HL-60/S4 (cell line): Measurements from ENCODE around the gene ADGRA1.

Experiments used
- in situ Hi-C: fragments of 300-500 bp; cut with MboI; formaldehyde crosslinking; loops from 2 replicates; pipeline ENCODE4 v1.14.3; 2022; ENCODE audit warnings: low sequenced_read_pairs

Gene ADGRA1

DNA sequence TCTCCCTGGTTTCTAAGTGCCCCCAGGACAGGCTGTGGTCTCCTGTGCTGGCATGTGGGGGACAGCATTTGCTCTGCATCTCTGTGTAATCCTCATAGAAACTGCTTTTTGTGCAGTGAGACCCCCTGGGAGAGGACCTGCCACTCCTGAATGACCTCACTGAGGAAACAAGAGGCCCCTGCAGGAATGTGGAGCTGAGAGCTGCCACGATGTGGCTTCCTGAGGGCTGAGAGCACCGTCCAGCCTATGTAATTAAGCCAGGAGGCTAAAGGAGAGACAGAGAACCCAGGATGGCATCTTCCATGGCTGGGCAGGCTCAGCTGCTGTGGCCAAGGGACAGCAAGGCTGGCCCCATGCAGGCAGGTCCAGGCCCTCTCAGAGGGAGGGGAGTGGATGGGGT lies 32.3 kb upstream of the ADGRA1 start:
- in situ Hi-C loops, result no loop called here

DNA sequence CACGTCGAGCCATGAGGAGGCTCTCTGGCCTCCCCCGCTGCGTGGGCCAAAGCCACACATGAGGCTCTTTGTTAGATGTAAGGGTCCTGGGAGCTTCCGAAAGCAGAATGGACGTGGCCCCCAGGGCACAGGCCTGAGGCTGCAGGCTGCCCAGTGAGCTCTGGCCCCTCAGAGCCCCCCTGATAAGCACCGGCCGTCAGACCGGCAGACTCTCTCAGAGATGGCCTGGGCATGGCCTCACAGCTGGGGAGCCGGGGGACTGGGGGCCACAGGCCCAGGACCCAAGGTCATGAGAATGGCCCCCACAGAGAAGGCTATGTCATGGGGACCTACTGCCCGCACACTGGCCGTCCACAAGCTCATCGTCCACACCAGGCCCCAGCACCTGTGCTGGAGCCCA lies 31.7 kb upstream of the ADGRA1 start:
- in situ Hi-C loops, result no loop called here

DNA sequence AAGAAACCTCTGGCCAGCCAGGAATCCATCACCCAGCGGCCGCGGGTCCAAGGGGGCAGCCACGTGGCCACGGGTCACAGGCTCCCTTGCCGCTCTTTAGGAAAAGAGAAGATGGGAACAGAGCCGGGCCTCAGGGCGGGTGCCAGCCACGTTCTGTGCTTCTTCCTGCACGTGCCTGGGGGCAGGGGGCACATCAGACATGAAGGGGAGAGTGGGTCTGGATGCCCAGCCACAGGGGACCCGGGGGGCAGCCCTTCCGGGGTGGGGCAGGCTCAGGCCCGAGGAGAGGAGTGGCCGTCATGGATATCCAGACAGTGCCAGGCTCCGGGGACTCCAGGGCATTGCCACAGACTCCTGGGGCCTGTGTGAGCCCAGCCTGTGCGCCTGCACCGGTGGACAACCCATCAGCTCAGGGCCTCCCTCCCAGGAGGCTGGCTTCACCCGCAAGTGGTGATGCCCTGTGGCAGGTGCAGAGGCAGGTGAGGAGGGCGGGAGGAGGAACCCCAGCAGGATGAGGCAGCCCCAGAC lies 31.0 kb upstream of the ADGRA1 start:
- in situ Hi-C loops, result no loop called here

DNA sequence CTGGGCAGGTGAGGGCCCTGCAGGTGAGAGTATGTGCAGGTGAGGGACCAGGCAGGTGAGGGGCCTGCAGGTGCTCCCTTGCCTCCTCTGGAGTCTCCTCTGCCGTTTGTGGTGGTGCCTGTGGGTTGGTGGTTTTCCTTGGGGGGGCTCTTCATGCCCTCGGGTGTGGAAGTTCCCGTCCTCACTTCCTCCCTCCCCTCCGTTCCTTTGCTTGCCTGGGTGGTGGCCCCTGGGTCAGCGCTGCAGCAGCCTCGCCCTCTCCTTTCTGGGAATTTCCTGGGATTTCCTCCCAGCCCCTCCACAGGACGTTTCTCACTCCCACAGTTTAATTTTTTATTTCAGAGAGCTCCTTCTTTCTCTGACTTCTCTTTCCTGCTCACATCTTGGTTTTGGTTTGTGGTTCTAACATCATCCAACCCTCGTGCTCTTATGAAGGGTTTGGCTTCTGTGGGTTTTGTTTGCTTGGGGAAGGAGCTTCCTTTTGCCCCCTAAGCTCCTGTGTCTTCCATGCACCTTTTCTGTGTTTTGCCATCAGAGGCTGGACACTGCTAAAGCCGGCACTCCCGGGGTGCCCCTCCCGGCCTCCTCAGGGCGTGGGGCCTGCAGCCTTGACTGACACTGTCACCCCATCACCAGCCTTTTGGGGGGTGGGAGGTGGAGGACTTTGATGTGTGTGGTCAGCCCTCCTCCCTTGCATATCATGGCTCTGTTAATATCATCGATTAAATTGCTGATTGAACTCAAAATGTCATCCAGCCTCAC lies 29.2 kb upstream of the ADGRA1 start:
- in situ Hi-C loops, result no loop called here

DNA sequence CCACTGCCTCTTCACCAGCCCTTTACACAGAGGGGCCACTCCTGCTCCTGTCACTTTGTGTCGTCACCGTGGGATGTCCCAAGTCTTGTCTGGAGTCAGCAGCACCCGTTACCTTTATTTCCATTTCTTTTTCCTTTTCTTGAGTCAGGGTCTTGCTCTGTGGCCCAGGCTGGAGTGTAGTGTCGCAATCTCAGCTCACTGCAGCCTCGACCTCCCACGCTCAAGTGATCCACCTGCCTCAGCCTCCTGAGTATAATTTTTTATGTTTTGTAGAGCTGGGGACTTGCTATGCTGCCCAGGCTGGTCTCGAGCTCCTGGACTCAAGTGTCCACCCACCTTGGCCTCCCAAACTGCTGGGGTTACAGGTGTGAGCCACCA lies 28.6 kb upstream of the ADGRA1 start:
- in situ Hi-C loops, result no loop called here

DNA sequence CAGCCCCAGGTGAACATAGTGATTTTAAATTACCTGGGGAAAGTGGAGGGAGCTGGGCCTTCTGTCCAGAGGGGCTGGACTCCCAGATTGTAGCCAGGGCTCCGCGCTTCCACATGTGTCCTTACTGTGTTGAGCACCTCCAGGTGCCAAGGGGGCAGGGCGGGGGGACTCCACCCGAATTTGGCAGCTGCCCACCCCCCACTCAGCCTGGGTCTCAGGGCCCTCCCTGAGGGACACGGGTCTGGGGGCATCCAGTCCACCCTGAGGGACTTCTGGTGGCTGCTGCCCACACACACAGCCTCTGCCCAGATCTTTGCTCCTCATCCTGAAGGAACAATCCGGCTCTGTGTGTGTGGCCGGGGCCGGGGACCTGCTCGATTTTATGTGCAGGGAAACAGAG lies 28.2 kb upstream of the ADGRA1 start:
- in situ Hi-C loops, result no loop called here

DNA sequence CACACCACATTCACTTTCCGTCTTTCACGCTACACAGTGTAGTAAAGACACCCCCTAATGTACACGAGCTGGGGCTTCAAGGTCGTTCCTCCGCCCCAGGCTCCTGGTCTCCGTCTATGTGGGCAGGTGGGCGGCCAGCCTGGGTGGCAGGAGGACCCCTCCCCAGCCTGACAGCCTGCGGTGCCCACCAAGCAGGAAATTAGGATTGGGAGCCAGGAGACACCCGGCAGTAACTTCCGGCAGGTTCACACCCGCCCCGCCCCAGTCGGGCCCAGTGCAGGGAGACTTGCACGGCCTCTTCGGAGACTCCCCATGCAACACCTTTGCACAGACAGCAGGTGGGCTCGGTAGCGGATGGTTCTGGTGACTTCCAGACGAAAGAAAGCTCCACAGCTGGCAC lies 27.7 kb upstream of the ADGRA1 start:
- in situ Hi-C loops, result no loop called here

DNA sequence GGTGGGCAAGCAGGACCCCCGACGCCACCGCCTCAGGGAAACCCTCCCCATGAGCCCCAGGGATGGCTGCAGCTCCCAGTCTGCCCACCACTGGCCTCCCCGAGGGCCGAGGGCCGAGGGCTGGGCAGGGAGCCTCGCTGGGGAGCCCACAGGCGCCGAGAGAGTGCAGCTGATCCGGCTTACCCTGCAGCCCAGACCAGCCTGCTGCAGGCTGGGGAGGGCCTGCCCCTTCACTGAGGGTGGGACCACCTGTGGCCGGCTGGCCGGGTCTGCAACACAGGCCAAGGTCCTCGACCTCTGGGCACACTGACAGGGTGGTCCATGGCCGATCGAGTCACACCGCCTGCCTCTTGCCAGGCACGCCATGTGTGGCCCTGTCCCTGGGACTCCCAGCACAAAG lies 27.3 kb upstream of the ADGRA1 start:
- in situ Hi-C loops, result no loop called here

DNA sequence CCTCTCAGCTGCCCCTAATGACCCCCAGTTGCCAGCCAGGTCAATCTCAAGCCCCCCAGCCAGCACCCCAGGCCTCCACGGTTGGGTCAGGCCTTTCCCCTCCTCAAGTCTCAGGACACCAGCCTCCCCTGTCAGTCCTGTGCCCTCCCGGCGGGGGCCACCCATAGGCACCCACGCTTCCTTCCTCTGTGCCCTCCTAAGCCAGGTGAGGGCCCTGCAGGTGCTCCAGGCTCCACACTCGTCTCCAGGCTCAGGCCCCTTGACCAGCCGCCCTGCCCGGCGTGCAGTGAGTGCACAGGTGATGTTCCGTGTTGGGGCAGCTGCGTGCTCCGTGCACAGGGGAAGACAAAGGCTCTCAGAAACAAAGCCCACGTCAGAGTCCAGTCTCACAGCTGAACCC lies 26.8 kb upstream of the ADGRA1 start:
- in situ Hi-C loops, result no loop called here

DNA sequence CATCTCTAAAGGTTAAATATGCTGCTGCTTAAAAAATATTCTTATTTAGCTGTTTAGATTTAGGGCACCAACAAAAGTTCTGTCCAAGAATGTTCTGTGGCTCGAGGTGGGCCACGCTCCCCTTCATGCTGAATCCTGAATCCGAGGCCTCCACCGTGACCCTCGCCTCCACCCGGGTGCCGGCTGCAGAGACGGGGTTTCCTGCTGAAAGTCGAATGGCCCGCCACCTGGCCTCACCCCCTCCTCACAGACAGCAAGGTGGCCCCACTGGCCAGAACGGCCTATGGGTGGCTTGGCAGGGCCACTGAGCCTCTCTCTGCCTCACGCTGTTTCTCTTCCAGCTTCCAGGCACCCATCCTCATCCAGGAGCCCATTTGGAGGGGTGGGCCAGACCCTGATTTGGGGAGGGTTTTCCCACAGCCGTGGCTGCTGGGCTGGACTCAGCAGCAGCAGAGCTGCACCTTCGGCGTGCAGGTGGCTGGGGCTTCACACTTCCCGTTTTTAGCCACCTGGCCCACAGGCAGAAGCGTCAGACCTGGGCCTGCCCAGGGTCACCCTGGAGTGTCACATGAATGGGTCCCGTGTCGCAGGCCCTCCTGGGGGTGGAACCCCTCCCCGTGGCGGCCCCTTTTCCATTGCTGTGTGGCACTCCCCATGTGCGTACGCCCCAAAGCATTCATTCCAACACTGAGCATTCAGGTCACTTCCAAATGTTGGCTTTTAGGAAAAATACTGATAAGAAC lies 26.3 kb upstream of the ADGRA1 start:
- in situ Hi-C loops, result no loop called here

DNA sequence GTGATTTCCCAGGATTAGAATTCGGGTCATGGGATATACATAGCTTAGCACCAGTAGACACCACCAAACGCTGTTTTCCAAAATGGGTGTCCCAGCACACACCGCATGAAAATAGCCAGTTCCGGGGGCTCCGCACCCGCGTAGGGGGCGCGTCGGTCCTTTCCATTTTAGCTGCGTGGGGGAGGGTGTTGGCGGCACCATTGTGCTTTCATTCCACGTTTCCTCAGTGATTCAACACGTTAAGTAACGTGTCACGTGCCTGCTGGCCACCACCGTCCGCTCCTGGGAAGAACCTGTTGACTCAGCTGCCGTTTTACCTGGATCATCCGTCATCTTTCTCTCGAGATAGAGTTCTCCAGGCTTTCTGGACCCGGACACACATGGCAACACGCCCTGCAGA lies 25.6 kb upstream of the ADGRA1 start:
- in situ Hi-C loops, result no loop called here

DNA sequence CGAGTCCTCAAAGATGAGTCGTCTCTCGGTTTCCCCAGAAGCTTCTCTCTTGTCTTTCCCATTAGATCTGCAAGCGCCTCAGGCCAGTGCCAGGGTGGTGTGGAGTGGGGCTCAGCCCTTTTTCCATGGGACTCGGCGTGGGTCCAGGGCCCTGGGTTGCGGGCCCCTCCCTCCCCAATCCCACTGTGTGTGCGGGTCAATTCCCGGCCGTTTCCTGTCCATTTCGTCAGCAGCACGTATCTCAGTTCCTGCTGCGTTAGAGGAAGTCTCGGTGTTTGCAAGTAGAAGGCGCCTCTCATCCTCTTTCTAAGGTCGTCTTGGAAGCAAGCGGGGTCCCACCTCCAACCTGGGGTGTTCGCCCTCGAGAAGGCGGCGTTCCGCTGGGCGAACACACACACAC lies 25.1 kb upstream of the ADGRA1 start:
- in situ Hi-C loops, result no loop called here

DNA sequence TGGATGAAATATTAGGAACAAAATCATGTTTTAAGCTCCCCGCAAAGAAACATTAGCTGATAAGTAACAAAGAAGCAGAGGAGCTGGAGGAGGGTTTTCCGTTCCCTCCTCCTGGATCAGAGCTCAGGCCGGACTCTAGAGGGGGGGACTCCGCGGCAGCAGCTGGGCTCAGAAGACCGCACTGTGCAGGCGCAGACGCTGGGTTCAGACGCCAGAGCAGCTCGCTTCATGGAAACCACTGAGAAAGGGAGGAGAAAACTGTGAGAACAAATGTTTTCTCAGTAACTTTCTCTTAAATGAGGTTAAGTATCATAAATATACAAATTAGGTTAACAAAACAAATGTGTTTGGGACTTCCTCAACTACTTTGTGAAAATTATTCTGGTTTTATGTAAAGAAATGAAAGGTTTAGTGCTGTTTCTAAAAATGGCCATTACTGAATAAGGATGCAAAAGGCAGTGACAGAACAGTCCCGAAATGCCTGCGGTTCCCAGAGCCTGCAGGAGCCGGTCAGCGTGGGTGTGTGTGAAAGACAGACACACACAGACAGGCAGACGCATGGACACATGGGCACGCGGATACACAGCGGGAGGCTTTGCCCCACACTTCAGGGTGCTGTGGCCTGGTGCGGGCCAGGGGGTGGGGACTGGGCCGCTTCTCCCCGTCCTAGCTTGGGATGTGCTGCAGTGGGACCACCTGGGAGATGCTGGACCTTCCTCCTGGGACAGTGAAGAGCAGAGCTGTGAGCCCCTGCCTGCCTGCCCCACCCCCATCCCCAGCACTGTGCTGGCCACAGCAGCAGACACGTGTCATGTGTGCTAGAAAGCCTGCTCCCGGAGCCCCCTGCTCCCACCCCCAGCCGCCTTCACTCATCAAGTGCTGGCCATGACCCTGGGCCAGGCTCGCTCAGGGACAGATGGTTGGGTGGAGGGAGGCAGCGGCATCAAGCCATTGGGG lies 20.3 kb upstream of the ADGRA1 start:
- in situ Hi-C loops, result no loop called here

DNA sequence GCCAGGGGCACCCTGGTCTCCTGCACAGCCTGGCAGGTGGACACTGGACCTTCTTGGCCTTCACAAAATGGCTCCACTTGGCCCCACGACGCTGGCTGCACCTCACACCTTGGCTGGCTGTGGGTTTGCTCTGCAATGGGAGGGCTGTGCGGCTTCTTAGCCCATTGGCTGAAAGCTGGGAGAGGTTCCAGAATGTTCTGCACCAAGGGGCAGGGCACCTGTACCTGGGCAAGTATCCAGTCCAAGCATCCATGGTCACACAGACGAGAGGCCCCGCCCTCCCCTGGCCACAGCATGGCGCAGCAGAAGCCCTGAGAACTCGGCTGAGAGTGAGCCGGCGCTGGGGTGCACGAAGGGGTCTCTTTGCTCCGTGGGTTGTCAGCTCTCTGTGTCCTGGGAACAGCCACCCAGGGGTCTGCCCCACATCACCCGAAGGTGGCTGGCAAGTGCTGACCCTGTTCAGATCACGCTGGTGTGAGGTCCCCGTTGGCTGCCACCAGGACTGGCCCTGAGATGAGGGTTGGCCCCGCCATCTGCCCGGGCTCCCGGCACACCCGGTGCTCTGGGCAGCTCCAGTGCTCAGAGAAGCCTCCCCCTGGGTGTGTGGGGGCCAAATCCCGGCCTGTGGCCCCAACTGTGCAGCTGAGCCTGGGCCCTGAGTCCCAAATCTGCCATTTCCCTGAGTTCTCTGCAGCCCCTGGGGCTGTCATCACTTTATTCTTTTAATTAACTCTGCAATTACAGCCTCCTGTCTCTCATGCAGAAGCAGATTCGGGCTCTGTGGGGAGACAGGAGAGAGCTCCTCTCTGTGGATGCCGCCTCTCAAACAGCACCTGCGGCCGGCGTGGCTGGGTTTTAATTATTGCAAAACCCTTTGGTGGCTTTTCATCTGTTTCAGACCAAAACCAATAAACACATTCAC lies 19.4 kb upstream of the ADGRA1 start:
- in situ Hi-C loops, result no loop called here

DNA sequence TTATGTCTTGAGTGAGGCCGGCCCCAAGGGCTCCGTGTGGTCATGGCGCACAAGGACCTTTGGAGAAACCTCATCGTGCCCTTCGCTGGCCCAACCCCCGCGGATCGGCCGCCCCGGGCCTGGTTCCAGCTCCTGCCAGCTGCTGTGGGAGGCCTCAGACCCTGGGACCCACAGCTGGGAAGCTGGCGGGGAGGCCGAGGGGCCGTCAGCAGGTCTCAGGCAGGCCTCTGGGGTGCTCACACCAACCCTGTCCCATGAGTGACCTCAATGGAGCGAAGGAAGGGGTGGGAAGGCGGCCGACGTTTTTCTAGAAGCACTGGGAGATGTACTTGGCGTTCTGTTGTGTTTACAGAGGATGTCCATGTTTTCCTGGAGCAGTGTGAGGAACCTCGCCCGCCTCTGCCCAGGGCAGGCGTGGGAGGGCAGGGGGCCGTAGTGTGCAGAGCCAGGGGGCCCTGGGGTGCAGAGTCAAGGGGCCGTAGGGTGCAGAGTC lies 18.6 kb upstream of the ADGRA1 start:
- in situ Hi-C loops, result no loop called here

DNA sequence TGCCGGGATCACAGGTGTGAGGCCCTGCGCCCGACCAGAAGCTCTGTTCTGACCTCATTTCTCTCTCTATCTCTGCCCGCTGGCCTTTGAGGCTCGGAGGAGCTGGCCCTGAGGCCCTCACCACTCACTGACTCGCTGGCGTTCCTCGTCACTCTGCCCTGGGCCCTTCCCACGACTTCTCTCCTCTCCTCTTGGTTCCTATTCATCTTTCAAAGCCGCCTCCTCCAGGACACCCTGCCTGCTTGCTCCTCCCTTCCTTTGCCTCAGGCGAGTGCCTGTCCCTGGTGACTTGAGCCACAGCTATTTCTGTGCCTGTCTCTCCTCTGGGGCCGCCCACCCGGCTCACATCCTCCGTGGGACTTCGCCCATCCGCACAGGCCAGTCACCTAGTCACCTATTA lies 17.3 kb upstream of the ADGRA1 start:
- in situ Hi-C loops, result no loop called here

DNA sequence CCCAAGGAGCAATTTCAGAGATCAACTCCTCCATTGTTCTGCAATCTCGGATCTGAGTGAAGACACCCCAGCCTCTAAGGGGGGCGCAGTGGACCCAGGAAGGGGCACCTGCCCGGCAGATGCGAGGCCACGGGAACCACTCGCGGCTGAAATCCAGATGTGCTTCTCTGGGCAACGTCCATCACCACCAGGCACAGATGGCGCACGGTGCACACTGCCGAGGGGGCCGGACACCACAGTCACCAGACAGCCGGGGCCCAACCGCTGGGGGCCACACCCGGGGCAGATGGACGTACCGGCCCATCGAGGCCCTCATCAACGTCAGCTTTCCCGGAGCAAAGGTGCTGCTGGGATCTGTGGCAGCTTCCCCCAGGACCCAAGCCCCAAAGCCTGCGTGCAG lies 16.9 kb upstream of the ADGRA1 start:
- in situ Hi-C loops, result no loop called here

DNA sequence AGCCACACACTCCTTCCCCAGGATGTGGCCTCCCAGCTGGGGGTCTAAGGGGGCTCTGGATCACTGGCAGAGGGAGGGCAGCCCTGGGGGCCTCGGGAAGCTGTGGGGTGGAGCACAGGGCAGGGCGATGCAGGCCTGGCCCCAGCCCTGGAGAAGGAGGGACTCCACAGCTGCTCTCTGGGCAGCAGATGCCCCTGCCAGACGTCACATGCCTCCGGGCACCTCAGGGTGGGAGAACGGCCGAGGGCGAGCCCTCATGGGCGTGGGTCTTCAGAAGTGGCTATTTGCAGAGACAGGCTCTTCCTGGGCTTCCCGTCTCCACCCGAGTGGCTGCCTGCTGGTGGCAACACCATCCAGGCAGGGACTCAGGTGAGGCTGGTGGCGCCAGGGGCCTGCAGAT lies 16.0 kb upstream of the ADGRA1 start:
- in situ Hi-C loops, result no loop called here

DNA sequence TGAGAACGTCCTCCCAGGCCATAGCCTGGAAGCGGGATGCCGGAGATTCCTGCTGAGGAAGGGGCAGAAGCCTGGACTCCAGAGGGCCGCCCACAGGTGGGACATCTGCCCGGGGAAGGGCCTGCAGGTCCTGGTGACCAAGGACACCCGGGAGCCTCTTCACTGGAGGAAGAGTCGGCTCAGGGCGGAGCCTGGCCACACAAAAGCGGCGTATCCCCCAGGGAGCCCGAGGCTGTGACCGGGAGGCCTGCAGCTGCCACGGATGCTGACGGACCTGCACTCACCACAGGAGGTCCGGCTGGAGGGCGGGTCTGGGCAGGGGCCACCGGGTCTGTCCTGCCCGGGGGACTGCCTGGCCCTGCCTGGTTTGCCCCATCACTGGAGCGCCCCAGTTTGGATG lies 15.5 kb upstream of the ADGRA1 start:
- in situ Hi-C loops, result no loop called here

DNA sequence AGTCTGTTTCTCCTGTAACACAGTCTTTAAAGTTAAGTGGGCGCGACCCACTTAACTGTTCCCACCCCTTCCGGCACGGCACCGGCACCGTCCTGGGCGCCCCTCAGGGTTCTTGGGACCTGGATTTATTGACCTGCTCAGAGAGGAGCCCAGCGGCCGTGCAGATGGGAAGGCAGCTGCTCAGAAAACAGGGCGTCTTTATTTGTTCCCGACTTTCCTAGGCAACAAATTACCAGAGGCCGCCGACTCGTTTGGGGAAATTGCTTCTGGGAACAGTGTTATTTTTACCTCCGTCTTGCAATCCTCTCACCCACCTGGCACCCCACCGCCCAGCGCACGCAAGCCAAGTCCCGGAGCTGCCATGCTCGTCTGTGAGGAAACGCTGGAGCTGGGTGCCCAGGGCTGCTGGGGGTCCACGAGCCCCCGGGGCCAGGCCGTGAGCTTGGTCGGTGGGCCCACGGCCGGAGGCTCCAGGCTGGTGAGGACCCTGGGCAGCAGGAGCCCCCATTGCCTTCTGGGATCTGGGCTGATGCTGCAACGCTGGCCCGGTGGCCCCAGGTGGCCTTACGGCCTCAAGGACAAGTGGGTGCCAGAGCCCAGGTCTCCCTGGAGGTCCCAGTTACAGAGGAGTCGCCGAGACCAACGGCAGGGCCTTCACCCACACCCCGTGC lies 14.9 kb upstream of the ADGRA1 start:
- in situ Hi-C loops, result no loop called here
